Loucy (cell line): ENCODE results near the gene SWI5.

Experiments
- H2AFZ ChIP-seq: fragments of 200-600 bp; sonication (generic); 2 replicates; pipeline ENCODE4 v1.6.0; 2016; ENCODE audit warnings: antibody characterized with exemption, mild to moderate bottlenecking, low read length, moderate library complexity
- H3F3A ChIP-seq: fragments of 200-600 bp; 2 replicates; pipeline ENCODE4 v1.6.0; 2016; ENCODE audit warnings: antibody characterized with exemption, low read depth, mild to moderate bottlenecking
- H3K27me3 ChIP-seq: fragments of 200-600 bp; sonication (generic); 2 replicates; pipeline ENCODE4 v1.6.1; 2014; ENCODE audit warnings: low read length, mild to moderate bottlenecking; ENCODE audit not compliant: insufficient read depth, poor library complexity, severe bottlenecking
- H3K36me3 ChIP-seq: fragments of 200-600 bp; sonication (generic); 2 replicates; pipeline ENCODE4 v1.6.1; 2016; ENCODE audit warnings: low read length; ENCODE audit not compliant: insufficient read depth
- H3K4me1 ChIP-seq: fragments of 200-600 bp; sonication (generic); 2 replicates; pipeline ENCODE4 v1.5.1; 2014; ENCODE audit warnings: low read length, mild to moderate bottlenecking; ENCODE audit not compliant: insufficient read depth, poor library complexity, severe bottlenecking
- H3K4me2 ChIP-seq: fragments of 200-600 bp; sonication (generic); 2 replicates; pipeline ENCODE4 v1.6.0; 2014; ENCODE audit warnings: antibody characterized with exemption, low read length, low read depth, mild to moderate bottlenecking; ENCODE audit not compliant: poor library complexity, severe bottlenecking
- H3K4me3 ChIP-seq: fragments of 200-600 bp; sonication (generic); 2 replicates; pipeline ENCODE4 v1.5.1; 2014; ENCODE audit warnings: low read length, mild to moderate bottlenecking, mixed read lengths; ENCODE audit not compliant: poor library complexity, severe bottlenecking
- H3K79me2 ChIP-seq: fragments of 200-600 bp; sonication (generic); 2 replicates; pipeline ENCODE4 v1.6.1; 2014; ENCODE audit warnings: low read length; ENCODE audit not compliant: insufficient read depth
- H3K9ac ChIP-seq: fragments of 200-600 bp; sonication (generic); 2 replicates; pipeline ENCODE4 v1.6.0; 2014; ENCODE audit warnings: mild to moderate bottlenecking, low read depth, low read length, moderate library complexity; ENCODE audit not compliant: poor library complexity, severe bottlenecking
- H3K9me2 ChIP-seq: fragments of 200-600 bp; sonication (generic); replicated peaks from 2 replicates; pipeline ENCODE4 v1.6.1; 2016; ENCODE audit warnings: low read depth, low read length, mixed read lengths
- H3K9me3 ChIP-seq: fragments of 200-600 bp; sonication (generic); 2 replicates; pipeline ENCODE4 v1.6.1; 2014; ENCODE audit warnings: mild to moderate bottlenecking, antibody characterized with exemption, low read length, low read depth; ENCODE audit not compliant: insufficient read depth
- H4K20me1 ChIP-seq: fragments of 200-600 bp; sonication (generic); 2 replicates; pipeline ENCODE4 v1.6.0; 2014; ENCODE audit warnings: antibody characterized with exemption, low read length, mild to moderate bottlenecking; ENCODE audit not compliant: insufficient read depth, poor library complexity, severe bottlenecking
- EZH2phosphoT487 ChIP-seq: fragments of 200-600 bp; IDR thresholded peaks from 2 replicates; pipeline ENCODE4 v1.6.1; 2018; ENCODE audit warnings: antibody characterized with exemption, mild to moderate bottlenecking, moderate library complexity, borderline replicate concordance
- TF ChIP-seq, protein P1 (sequence below): fragments of 200-600 bp; sonication (generic); conservative IDR thresholded peaks from 2 replicates; pipeline ENCODE4 v1.5.1; 2014; ENCODE audit warnings: mild to moderate bottlenecking, antibody characterized with exemption, low read length

SWI5 gene

DNA sequence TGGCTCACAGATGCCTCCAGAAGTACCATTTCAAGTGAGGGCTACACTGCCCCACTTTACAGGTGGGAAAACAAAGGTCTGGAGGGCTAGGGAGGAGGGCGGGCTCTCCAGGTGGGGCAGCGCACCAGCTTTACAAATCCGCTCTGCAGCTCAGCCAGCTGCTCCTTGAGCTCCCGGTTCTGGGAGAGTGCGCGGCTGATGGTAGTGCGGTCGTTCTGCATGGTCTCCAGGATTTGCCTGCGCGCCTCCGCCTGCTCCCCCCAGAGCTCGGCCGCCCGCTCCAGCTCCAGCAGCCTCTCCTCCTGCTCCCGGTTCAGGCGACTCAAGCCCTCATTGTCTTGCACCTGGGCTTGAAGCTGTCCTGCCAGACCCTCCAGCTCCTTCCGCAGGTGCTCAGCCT is 15.7 kb upstream of the SWI5 start:
- no peak overlapping the region for H3K4me2 ChIP-seq
- no peak overlapping the region for H3K4me3 ChIP-seq
- peaks cover 9% of the 10 kb centered on the region; the same call in 1 of the 2 replicates for H3K36me3 ChIP-seq
- H3K9ac ChIP-seq, result no peak overlapping the region
- no peak overlapping the region for H2AFZ ChIP-seq
- no peaks in the 10 kb centered on the region for H3K27me3 ChIP-seq
- no peaks in the 10 kb centered on the region for H4K20me1 ChIP-seq
- no peaks in the 10 kb centered on the region for H3K79me2 ChIP-seq
- TF ChIP-seq EZH2phosphoT487, result no peak
- TF ChIP-seq, protein P1, sequence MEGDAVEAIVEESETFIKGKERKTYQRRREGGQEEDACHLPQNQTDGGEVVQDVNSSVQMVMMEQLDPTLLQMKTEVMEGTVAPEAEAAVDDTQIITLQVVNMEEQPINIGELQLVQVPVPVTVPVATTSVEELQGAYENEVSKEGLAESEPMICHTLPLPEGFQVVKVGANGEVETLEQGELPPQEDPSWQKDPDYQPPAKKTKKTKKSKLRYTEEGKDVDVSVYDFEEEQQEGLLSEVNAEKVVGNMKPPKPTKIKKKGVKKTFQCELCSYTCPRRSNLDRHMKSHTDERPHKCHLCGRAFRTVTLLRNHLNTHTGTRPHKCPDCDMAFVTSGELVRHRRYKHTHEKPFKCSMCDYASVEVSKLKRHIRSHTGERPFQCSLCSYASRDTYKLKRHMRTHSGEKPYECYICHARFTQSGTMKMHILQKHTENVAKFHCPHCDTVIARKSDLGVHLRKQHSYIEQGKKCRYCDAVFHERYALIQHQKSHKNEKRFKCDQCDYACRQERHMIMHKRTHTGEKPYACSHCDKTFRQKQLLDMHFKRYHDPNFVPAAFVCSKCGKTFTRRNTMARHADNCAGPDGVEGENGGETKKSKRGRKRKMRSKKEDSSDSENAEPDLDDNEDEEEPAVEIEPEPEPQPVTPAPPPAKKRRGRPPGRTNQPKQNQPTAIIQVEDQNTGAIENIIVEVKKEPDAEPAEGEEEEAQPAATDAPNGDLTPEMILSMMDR, result no peak
- no peaks in the 10 kb centered on the region for H3F3A ChIP-seq
- no peaks in the 10 kb centered on the region for H3K4me1 ChIP-seq
- no peaks in the 10 kb centered on the region for H3K9me3 ChIP-seq
- no peaks in the 10 kb centered on the region for H3K9me2 ChIP-seq

DNA sequence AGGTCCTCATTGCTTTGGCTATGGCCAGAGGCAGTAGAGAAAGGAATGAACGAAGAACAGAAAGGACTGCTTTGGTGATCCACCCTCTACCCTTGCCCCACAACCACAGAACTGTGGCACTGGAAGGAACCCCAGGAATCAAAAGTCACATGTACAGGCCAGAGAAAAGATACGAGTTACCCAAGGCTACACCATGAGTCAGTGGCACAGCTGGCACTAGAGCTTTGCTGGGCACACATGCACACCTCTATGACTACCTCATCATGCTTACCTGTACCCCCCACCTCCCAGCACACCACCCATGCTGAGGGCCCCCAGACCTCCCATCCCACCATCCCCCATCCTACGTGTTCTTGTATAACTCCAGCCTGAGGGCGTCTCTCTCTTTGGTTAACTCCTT is 13.4 kb upstream of the SWI5 start:
- Histone ChIP-seq H3K4me2 (no peak overlapping the region), H3K27me3 (no peaks in the 10 kb centered on the region), H3K4me3 (no peak overlapping the region), H4K20me1 (no peaks in the 10 kb centered on the region), H3K9me3 (no peaks in the 10 kb centered on the region), H2AFZ (no peak overlapping the region), H3K9me2 (no peaks in the 10 kb centered on the region), H3F3A (no peaks in the 10 kb centered on the region), H3K36me3 (peaks cover 6% of the 10 kb centered on the region; the same call in 1 of the 2 replicates), H3K9ac (no peak overlapping the region), H3K79me2 (no peaks in the 10 kb centered on the region), H3K4me1 (no peaks in the 10 kb centered on the region)
- TF ChIP-seq, protein P1, result no peak
- TF ChIP-seq EZH2phosphoT487, result no peak

DNA sequence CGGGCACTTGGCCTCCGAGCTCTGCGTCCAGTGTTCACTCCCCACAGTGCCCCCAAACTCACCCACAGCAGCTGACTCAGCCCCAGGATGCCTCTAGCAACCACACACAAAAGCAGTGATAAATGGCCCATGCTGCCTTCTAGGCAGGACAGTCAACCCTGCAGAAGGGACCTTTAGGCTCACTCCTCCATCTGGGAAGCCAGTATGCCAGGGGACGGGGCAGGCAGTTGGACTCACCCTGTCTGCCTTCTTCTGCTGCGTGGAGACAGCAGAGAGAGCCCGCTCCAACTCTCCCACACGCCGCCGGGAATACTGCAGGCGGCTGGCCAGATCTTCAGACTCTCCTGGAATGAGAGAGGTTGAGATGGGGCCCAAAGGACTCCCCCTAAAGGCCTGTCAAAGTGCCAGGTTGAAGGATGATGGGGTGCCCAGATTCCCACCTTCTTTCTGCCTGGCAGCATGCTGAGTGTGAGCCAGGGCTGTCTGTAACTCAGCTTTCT is 10.7 kb upstream of the SWI5 start:
- Histone ChIP-seq H3K4me2 (no peak overlapping the region), H3K9me2 (no peaks in the 10 kb centered on the region), H3K79me2 (no peaks in the 10 kb centered on the region), H3F3A (no peaks in the 10 kb centered on the region), H3K9ac (no peak overlapping the region), H3K9me3 (no peaks in the 10 kb centered on the region), H2AFZ (no peak overlapping the region), H3K36me3 (no peaks in the 10 kb centered on the region; the same call in 1 of the 2 replicates), H3K4me1 (no peaks in the 10 kb centered on the region), H3K27me3 (no peaks in the 10 kb centered on the region), H4K20me1 (no peaks in the 10 kb centered on the region), H3K4me3 (no peak overlapping the region)
- TF ChIP-seq, protein P1, result no peak
- TF ChIP-seq EZH2phosphoT487, result no peak
